Measurements from ENCODE around the gene CYCS. TPM values are rescaled to one million over a fixed set of nuclear protein-coding genes. Genes with fewer than 3 reads are reported as not detected.

The CYCS gene
- total and polyA plus RNA-seq, 2 donors (not counting 1 experiment from before 2014, with no cell fraction given) = 46.7 to 51.3 TPM

GRCh38 chr7:25139536-25139935 lies 14.5 kb upstream of the CYCS start:
- Histone ChIP-seq H4K20me1 (ENCODE audit: control insufficient read depth, insufficient read depth, low read length, poor library complexity, severe bottlenecking) (no peaks in the 10 kb centered on the region), H3K27ac (ENCODE audit: low read length in 2 of 2) (no peak overlapping the region), H3K36me3 (replicated peaks in 1 of 2; ENCODE audit: control extremely low read depth in 1 of 2, control insufficient read depth in 1 of 2, extremely low read depth in 1 of 2, insufficient read depth in 2 of 2, low read length in 1 of 2) (peaks cover 2 to 9% of the 10 kb centered on the region in 2 experiments), H3K4me1 (ENCODE audit: control insufficient read depth in 2 of 2, insufficient read depth in 2 of 2, low read length in 2 of 2) (no peaks in the 10 kb centered on the region), H3K9me3 (ENCODE audit: control extremely low read depth in 1 of 3, control insufficient read depth in 2 of 3, insufficient read depth in 1 of 3, low read length in 2 of 3) (no peaks in the 10 kb centered on the region), H2AFZ (ENCODE audit: insufficient read depth, low read depth, low read length, poor library complexity, severe bottlenecking) (no peak overlapping the region), H3K27me3 (replicated peaks in 1 of 4; ENCODE audit: control extremely low read depth in 1 of 4, control insufficient read depth in 3 of 4, insufficient read depth in 4 of 4, low read length in 3 of 4) (no peaks in the 10 kb centered on the region), H3K9ac (ENCODE audit: low read length) (no peak overlapping the region), H3K4me2 (replicated peaks; ENCODE audit: low read depth, low read length, poor library complexity, severe bottlenecking) (no peak overlapping the region), H3K4me3 (ENCODE audit: control extremely low read depth in 1 of 5, extremely low read depth in 1 of 5, insufficient read depth in 1 of 5, low read depth in 2 of 5, low read length in 4 of 5) (no peak overlapping the region), H3K79me2 (ENCODE audit: control insufficient read depth, insufficient read depth, low read length) (no peaks in the 10 kb centered on the region)
- H3K27ac Mint-ChIP-seq = no peak overlapping the region
- H3K9me3 Mint-ChIP-seq (ENCODE audit: insufficient read depth) = no peaks in the 10 kb centered on the region
- no peak overlapping the region for H3K4me3 Mint-ChIP-seq
- TF ChIP-seq CTCF (IDR thresholded peaks at IDR 0.05) (no peak), EZH2 (IDR thresholded peaks at IDR 0.05; ENCODE audit: borderline replicate concordance, insufficient read depth, low read depth, low read length, poor library complexity, severe bottlenecking) (no peak)
- H3K27me3 Mint-ChIP-seq = no peaks in the 10 kb centered on the region
- POLR2A ChIA-PET = interaction anchor here (0.7 kb wide), 1 partner anchor 37 kb away, joined by 3 read pairs; no protein-coding TSS in a partner anchor
- H3K4me1 Mint-ChIP-seq = no peaks in the 10 kb centered on the region
- CTCF ChIA-PET = interaction anchor here (0.8 kb wide), 1 partner anchor 14 kb away, joined by 3 read pairs; the partner anchor contains the start of gene CYCS
- no peak for DNase-seq
- ATAC-seq (ENCODE audit: low read depth) = no peak
- WGBS (ENCODE audit: insufficient coverage) = no CpG with 5 or more reads among the region's 1 CpG
- intact Hi-C loops (cut with micrococcal nuclease) = no loop called here

GRCh38 chr7:25134358-25135010 lies 9.4 kb upstream of the CYCS start:
- Histone ChIP-seq H3K9me3 (ENCODE audit: control extremely low read depth in 1 of 3, control insufficient read depth in 2 of 3, insufficient read depth in 1 of 3, low read length in 2 of 3) (no peaks in the 10 kb centered on the region), H3K27me3 (replicated peaks in 1 of 4; ENCODE audit: control extremely low read depth in 1 of 4, control insufficient read depth in 3 of 4, insufficient read depth in 4 of 4, low read length in 3 of 4) (no peaks in the 10 kb centered on the region), H2AFZ (ENCODE audit: insufficient read depth, low read depth, low read length, poor library complexity, severe bottlenecking) (no peak overlapping the region), H3K36me3 (replicated peaks in 1 of 2; ENCODE audit: control extremely low read depth in 1 of 2, control insufficient read depth in 1 of 2, extremely low read depth in 1 of 2, insufficient read depth in 2 of 2, low read length in 1 of 2) (peaks cover 2 to 9% of the 10 kb centered on the region in 2 experiments), H3K9ac (ENCODE audit: low read length) (no peak overlapping the region), H3K27ac (ENCODE audit: low read length in 2 of 2) (no peak overlapping the region), H3K79me2 (ENCODE audit: control insufficient read depth, insufficient read depth, low read length) (no peaks in the 10 kb centered on the region), H3K4me1 (ENCODE audit: control insufficient read depth in 2 of 2, insufficient read depth in 2 of 2, low read length in 2 of 2) (no peaks in the 10 kb centered on the region), H3K4me2 (replicated peaks; ENCODE audit: low read depth, low read length, poor library complexity, severe bottlenecking) (no peak overlapping the region), H3K4me3 (ENCODE audit: control extremely low read depth in 1 of 5, extremely low read depth in 1 of 5, insufficient read depth in 1 of 5, low read depth in 2 of 5, low read length in 4 of 5) (no peak overlapping the region), H4K20me1 (ENCODE audit: control insufficient read depth, insufficient read depth, low read length, poor library complexity, severe bottlenecking) (no peaks in the 10 kb centered on the region)
- DNase-seq (no peak), ATAC-seq (ENCODE audit: low read depth) (no peak)
- intact Hi-C loops (cut with micrococcal nuclease) = no loop called here
- peaks cover 5% of the 10 kb centered on the region for H3K4me1 Mint-ChIP-seq
- WGBS (ENCODE audit: insufficient coverage) = no CpG with 5 or more reads among the region's 1 CpG
- no peaks in the 10 kb centered on the region for H3K9me3 Mint-ChIP-seq (ENCODE audit: insufficient read depth)
- ChIA-PET POLR2A (interaction anchor here (0.6 to 0.7 kb wide), 2 partner anchors 152 to 866 kb away, joined by 4 to 8 read pairs; no protein-coding TSS in a partner anchor), CTCF (no interaction called here)
- H3K27me3 Mint-ChIP-seq = no peaks in the 10 kb centered on the region
- H3K27ac Mint-ChIP-seq = no peak overlapping the region
- TF ChIP-seq CTCF (IDR thresholded peaks at IDR 0.05) = no peak
- TF ChIP-seq EZH2 (IDR thresholded peaks at IDR 0.05; ENCODE audit: borderline replicate concordance, insufficient read depth, low read depth, low read length, poor library complexity, severe bottlenecking) = no peak
- H3K4me3 Mint-ChIP-seq = no peak overlapping the region
